Measurements from ENCODE around the gene GUF1. TPM values are rescaled to one million over a fixed set of nuclear protein-coding genes. Genes with fewer than 3 reads are reported as not detected.

The GUF1 gene
- total and polyA plus RNA-seq, 2 of the 13 experiments (the other 11 are each of a cell fraction or from before 2014, with no cell fraction given) = 10.3 to 24.6 TPM

GRCh38 chr4:44738615-44739014 lies 60.4 kb downstream of the GUF1 start:
- in situ Hi-C loops (cut with HindIII; ENCODE audit: extremely low pct_ligation_motif_present, low pct_unique_long_range_greater_than_20kb) (no loop called here), intact Hi-C loops (cut with micrococcal nuclease; ENCODE audit: unreplicated experiment) (no loop called here)
- no peak for FAIRE-seq
- ATAC-seq = no peak
- Histone ChIP-seq H4K20me1 (ENCODE audit: insufficient read depth, low read length) (no peaks in the 10 kb centered on the region), H3K36me3 (replicated peaks in 1 of 2; ENCODE audit: control insufficient read depth in 1 of 2, insufficient read depth in 2 of 2, low read length in 2 of 2) (no peaks in the 10 kb centered on the region), H3K4me1 (ENCODE audit: insufficient read depth, low read length) (no peaks in the 10 kb centered on the region), H3K9ac (ENCODE audit: insufficient read depth, low read depth, low read length) (no peak overlapping the region), H3K27ac (ENCODE audit: extremely low read length, insufficient read depth, low read length) (no peak overlapping the region), H2AFZ (ENCODE audit: low read length) (no peak overlapping the region), H3K79me2 (ENCODE audit: insufficient read depth, low read length) (no peaks in the 10 kb centered on the region), H3K27me3 (ENCODE audit: control insufficient read depth in 1 of 2, insufficient read depth in 2 of 2, low read length in 2 of 2) (no peaks in the 10 kb centered on the region), H3K9me3 (ENCODE audit: low read length) (no peaks in the 10 kb centered on the region), H3K4me3 (replicated peaks in 1 of 3; ENCODE audit: insufficient read depth in 1 of 3, low read depth in 2 of 3, low read length in 3 of 3) (no peak overlapping the region), H3K4me2 (ENCODE audit: low read depth, low read length) (no peak overlapping the region)
- WGBS (ENCODE audit: low lambda C conversion rate) = 2% methylated on average over 2 of the region's 2 CpGs
- no peak for DNase-seq (ENCODE audit: low spot score)
- CTCF ChIA-PET (ENCODE audit: low intra/inter-chr PET ratio, low total read pairs) = no interaction called here
- POLR2A ChIA-PET = no interaction called here
- BruUV-seq (replicated peaks) = no TSS peak
- TF ChIP-seq BATF2 (CRISPR knock-in tag; IDR thresholded peaks at IDR 0.05) (no peak), HINFP (CRISPR knock-in tag; IDR thresholded peaks at IDR 0.05; ENCODE audit: low read depth) (no peak), YEATS4 (CRISPR knock-in tag; IDR thresholded peaks at IDR 0.05; ENCODE audit: borderline replicate concordance) (no peak), XBP1 (CRISPR knock-in tag; IDR thresholded peaks at IDR 0.05) (no peak), ZZZ3 (CRISPR knock-in tag; IDR thresholded peaks at IDR 0.05; ENCODE audit: borderline replicate concordance) (no peak), AKNA (CRISPR knock-in tag; IDR thresholded peaks at IDR 0.05; ENCODE audit: borderline replicate concordance) (no peak), TCF7 (IDR thresholded peaks at IDR 0.05; ENCODE audit: low read depth) (no peak), KDM6A (CRISPR knock-in tag; IDR thresholded peaks at IDR 0.05; ENCODE audit: low read depth) (no peak), REPIN1 (CRISPR knock-in tag; IDR thresholded peaks at IDR 0.05; ENCODE audit: borderline replicate concordance, low read depth) (no peak), ZSCAN5A (CRISPR knock-in tag; IDR thresholded peaks at IDR 0.05; ENCODE audit: borderline replicate concordance) (no peak), ZBTB7A (CRISPR knock-in tag; IDR thresholded peaks at IDR 0.05) (no peak), TBX2 (CRISPR knock-in tag; IDR thresholded peaks at IDR 0.05; ENCODE audit: borderline replicate concordance) (no peak), TOPORS (CRISPR knock-in tag; IDR thresholded peaks at IDR 0.05) (no peak), ZNF180 (CRISPR knock-in tag; IDR thresholded peaks at IDR 0.05; ENCODE audit: borderline replicate concordance, low read depth) (no peak), ZBTB8A (CRISPR knock-in tag; IDR thresholded peaks at IDR 0.05; ENCODE audit: borderline replicate concordance, low read depth) (no peak), ZNF576 (CRISPR knock-in tag; IDR thresholded peaks at IDR 0.05) (no peak), AGO2 (optimal IDR thresholded peaks at IDR 0.05; ENCODE audit: low read depth, low read length) (no peak)

Measured in HepG2 (cell line).